HG02610 (cell line): Measurements from ENCODE around the gene ATP5F1B.
A peak's percentile ranks its signal among the peaks of the same experiment; 100 is the strongest.

Source experiments
- ATAC-seq: cut with Tn5 transposase; IDR thresholded peaks from one replicate; pipeline ENCODE4 v1.9.1; 2021; ENCODE audit warnings: mild to moderate bottlenecking, moderate library complexity; ENCODE audit not compliant: unreplicated experiment

Gene ATP5F1B

DNA sequence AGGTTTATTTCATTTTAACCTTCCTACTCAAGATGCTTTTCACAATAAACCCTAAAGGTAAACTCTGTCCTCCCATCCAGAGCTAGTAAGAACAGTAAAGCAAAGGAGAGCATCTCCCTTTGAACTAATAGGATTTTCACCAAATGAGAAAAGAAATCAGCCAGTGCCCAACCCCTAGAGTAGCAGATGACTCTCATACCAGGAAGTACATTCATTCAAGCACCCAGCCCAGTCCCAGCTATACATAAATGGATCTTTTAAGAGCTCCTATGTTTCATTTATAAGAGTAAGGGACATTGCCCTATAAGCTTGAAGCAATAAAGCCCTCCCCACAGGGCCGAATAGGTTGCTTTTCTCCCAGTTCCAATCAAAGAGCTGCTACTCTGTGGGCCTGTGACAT is 23.2 kb downstream of the ATP5F1B start:
- ATAC-seq: no peak

DNA sequence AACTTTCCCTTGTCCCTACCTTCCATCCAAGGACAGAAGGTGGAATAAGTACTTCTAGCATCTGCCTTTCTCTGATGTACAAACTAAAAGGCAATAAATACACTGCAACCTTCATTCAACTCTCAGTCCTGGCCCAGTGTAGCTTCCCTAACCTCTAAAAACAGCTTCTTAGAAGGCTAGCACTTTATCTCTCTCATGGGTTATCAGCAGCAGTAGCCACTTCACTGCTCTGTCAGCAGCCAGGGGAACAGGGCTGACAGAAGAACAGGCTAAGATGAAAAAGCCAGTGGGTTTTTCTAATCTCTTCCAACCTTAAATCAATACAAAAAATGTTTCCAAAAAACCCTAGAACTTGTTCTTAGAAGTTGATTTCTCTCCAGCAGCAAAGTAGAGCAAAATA is 28.9 kb downstream of the ATP5F1B start:
- ATAC-seq: no peak

DNA sequence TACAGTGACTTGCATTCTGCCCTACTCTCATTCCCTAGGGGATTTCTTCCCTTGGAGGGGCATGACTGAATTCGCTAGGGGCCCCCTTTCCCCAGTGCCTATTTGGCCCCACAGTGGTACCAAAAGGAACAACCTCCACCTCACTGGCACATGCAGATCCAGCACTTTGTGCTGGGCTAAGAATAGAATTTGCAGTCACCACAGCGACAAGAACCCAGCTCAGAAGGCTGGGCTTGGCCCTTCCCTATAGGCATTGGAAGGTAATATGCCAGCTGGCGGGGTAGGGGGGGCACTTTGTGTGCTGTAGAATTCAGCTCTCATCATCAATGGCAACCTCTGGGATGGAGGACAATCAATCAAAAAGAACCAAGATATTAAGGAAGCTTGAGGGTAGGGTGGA is 29.5 kb downstream of the ATP5F1B start:
- ATAC-seq: no peak

DNA sequence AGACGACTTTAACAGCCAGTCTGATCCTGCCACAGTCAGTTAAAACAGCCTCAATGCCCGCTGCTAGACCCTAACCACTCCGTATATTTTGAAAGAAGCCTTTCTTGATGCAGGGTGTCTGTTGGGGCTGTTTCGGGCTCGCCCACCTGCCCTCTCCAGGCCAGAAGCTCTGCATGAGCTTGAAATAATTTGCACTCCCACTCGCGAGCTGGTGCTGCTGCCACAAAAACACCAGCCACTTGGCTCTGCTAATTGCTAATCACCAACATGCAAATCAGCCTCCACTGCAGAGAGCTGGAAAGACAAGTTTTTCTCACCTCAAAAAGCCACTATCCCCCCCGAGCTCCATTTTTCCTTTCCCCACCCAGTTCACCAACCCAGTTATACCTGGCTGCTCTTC is 31.2 kb downstream of the ATP5F1B start:
- no peak for ATAC-seq

DNA sequence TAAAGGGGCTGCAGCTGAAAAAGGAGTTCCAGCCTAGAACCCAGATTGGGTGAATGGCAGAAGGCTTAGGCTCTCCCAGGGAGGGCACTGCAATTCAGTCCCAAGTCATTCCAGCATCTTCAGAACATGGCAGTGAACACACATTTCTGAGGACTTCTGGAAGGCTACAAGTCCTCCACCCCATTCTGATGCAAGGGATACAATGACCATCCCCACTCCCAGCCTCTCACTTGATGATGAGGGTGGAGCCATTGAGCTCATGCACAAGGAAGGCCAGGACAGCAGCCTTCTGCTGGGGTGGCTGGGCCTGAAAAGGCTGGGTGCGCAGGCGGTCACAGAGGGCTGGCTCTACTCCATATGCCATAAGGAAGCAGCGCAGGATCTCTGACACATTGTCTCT is 41.4 kb downstream of the ATP5F1B start:
- no peak for ATAC-seq

DNA sequence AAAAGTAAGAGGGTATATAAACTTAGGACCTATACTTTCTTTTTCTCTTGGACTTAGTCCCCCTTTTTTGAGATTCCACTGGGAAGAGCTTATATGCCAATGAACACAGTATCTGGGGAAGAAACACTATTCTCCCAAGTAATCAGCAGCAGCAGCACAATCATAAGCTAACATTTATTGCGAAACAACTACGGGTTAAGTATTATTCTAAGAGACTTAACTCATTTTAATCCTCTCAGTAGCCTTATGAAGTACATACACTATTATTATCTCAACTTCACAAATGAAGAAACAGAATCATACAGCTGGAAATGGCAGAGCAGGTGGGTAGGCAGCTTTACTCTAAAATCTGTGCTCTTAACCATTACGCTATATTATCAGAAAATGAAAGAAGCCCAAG is 43.5 kb downstream of the ATP5F1B start:
- no peak for ATAC-seq

DNA sequence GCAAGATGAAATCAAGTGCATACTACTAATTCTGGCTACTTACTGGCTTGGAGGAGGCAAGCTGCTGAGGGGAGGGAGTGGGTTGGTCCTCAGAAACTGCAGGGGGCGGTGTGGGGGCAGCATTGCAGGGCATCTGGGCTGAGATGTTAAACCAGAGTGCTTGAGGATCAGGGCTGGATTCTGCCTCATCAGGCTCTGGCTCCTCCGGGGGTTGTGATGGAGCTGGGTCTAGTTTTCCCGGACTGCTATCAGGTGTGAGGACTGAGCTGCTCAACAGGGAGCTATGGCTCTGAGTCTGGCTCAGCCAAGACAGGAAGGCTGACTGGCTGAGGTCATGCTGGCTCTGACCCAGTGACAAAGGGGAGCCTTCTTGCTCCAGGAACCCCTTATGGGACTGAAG is 44.3 kb downstream of the ATP5F1B start:
- ATAC-seq: no peak

DNA sequence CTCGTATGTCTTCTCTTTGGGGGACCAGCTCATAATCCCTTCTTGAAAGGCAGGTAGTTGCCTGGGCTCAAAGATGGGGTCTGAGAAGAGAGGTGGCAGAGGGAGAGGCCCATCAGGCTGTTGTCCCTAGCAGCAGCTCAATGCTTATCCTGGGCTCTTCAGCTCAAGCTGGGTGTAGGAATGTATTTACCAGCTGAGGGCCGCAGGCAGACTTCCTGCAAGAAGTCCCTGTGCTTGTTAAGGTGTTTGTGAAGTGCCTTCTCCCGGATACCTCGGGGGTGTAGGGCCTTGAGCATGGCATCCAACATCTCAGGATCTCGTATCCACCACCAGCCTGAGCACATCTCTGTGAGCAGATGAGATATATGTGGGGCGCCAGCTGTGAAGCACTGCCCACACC is 45.0 kb downstream of the ATP5F1B start:
- no peak for ATAC-seq

DNA sequence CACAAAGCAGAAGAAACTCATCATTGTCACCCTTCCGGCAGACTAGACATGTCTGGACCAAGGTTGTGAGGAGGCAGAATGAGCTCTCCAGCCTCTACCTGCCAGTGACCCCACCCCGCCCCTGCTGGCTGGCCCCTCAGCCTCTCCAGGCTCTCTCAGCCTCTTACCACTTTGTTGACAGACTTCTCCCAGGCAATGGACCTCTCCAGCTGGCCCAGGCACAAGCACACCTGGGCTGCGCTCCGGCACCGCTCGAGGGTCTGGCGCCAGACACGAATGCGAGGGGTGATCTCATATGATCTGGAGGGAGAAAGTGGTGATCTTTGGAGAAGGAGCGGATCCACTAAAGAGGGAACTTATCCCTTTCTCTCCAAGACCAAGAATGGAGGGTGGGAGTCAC is 46.0 kb downstream of the ATP5F1B start:
- ATAC-seq: no peak

DNA sequence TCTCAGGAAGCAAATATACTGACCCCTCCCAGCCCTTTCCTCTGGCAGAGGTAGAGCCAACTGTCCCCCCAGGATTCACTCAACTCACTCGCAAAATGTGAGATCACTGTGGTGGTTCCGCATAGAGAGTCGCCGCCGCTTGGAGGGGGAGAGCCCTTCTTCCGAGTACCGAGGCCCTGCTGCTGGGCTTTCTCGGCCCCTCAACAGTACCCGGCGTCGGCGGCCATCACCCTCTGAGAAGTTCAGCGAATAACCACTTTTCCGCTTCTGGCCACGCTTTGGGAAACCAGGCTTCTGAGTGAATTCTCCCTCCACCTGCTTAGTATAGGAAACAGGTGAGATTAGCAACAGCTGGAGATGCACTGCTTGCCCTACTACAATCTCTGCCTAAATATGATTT is 46.7 kb downstream of the ATP5F1B start:
- no peak for ATAC-seq

DNA sequence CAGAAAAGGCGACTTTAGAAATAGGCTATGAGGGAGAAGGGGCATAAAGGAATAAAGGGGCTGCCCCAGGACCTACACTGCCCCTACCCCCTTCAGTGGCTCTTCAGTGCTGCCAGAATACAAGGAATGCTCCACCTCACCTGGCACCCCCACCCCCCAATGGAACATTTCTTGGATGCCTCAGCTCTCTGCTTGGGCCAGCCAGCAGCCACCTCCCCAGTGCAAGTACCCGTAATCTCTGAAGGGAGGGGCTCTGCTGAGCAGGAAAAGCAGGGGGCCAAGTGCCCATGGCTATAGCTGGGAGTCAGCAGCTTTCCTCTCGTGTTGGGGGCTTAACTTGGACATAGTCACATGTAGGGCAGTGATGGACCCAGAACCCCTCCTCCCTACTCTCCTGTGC is 49.0 kb downstream of the ATP5F1B start:
- no peak for ATAC-seq

DNA sequence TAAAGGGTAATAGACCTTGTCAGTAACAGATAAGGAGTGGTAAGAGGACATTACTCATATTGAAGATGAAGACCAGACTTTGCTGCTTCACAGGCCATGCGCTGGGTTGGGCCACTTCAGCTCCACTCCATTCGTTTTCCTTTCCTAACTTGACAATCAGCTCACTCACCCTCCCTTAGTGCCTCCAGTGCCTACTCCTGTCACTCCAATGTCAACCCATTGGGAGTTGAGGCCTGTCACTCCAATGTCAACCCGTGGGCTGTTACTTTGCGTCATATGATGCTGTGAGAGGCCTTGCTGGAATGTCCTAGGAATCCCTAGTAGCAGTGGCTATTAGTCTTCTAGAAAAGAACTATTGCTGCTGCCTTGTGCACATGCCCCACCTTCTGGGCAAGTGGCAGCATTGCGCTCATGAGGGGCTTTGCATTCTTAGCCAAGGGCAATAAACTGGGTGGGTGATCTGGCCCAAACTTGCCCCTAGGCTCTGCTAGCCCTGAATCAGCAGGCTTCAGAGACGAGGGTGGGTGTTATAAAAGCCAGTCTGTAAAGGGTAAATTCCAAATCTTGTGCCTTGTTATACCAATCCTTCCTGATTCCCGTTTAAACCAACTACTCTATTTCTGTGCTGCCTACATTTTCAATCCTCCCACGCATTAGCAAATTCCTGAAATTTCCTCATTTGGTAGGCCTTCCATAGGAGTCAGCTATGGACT is 51.7 kb downstream of the ATP5F1B start:
- ATAC-seq: peak; percentile 60

DNA sequence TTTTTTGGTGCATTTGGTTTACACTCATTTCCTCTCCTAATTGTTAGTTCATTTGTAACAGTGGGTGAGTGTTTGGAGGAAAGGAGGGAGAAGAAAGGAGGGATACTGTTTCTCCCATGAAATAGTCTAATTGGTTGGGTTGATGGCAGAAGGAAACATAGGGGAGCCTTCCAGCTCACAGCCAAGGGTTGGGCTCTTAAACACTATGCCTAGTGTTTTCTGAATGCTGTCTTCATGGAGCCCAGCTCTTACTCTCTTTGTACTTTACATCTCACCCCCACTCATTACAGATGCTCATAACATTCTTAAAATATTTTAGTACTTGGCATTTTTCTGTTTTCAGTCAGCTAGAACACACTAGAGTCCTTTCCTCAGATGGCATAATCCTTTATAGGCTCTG is 53.8 kb downstream of the ATP5F1B start:
- ATAC-seq: no peak

DNA sequence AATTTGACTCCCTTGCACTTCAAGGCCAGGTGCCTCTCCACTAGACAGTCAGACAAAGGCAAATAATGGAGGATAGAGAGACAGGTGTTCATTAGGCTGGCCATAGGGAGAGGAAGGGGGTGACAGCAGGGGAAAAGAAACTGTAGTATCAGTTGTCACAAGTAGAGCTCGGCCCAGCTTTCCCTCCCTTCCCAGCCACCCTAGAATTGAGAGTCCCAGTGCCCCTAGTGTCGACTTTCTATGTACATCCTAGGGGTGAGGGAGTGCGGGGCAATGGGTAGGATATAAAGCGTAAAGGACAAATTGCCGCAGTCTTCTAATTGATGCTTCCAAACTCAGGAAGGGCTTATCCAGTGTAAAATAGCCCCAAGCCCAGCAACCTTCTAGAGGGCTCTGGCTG is 54.7 kb downstream of the ATP5F1B start:
- no peak for ATAC-seq

DNA sequence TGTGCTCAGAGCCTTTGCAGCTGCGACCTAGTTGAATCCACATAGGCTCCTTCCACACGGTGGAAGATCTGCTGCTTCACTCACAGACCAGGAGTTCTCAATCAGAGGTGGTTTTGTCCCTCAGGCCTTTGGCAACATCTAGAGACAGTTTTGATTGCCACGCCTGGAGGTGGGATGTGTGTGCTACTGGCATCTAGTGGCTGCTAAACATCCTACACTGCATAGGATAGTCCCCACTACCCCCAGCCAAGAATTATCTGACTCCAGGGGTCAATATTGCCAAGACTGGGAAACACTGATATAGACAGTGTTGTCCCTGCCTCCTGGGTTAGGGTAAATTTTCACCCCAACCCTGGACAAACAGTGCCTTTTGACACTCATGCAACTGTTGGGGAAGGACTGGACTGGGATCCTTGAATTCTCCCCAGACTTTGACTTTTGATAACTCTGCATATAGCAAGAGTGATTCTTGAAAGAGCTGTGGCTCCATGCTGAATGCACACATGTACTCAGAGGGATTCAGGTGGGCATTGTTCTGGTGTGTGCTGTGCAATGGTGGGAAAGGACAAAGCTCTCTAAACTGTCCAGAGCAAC is 55.5 kb downstream of the ATP5F1B start:
- no peak for ATAC-seq

DNA sequence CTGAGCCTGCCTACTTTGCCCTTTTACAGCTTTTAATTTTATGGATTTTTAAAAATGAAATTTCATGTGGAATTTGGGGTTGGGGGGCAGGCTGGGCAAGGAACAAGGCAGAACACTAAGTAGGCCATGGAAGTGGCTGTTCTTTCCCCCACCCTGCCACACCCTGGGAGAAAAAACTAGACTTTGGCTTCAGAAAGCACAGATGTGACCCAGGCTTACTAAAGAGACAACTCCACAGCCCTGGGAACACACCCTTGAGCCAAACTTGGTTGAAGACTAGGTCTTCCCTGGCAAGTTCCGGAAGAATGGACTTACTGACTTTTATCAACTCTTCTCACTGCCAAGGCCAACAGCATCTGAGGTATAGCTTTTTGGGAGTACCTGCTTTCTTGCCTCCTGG is 56.0 kb downstream of the ATP5F1B start:
- no peak for ATAC-seq
